H1 (cell line): ENCODE results near the gene ANXA3. TPM values are rescaled to one million over a fixed set of nuclear protein-coding genes. Genes with fewer than 3 reads are reported as not detected.
"Not testable (repeated sequence)": the region's sequence is repeated elsewhere in the genome, so short reads cannot be mapped to it uniquely, and the experiment has no call there.

Experiments
- CTCF ChIA-PET: fragments of 300-600 bp; sonication (Branson Sonifier 250); formaldehyde crosslinking; loops from one replicate; lab custom pipeline; 2021; ENCODE audit not compliant: partially characterized antibody; lab: Charles Lee
- POLR2A ChIA-PET: fragments of 300-600 bp; sonication (Branson Sonifier 250); formaldehyde crosslinking; loops from one replicate; lab custom pipeline; 2021; ENCODE audit warnings: inconsistent platforms; ENCODE audit not compliant: partially characterized antibody; lab: Charles Lee
- DNase-seq, 2 experiments: peaks; one replicate each; pipeline versions ENCODE4 v3.0.0 to v3.0.0-alpha.2; 2010 to 2022; ENCODE audit warnings: low spot score in 2 of 2, low read depth in 1 of 2, mixed read lengths in 1 of 2
- FAIRE-seq: peaks from 2 replicates; lab custom pipeline; 2011; peaks lifted over from hg19 to GRCh38; lab: Jason Lieb, UNC
- H2AFZ ChIP-seq: 2 replicates; pipeline ENCODE4 v1.8.1; 2012; ENCODE audit warnings: low read length, inconsistent platforms
- H2AK5ac ChIP-seq: 2 replicates; pipeline ENCODE4 v1.6.1; 2013; ENCODE audit warnings: low read depth, low read length
- H2BK120ac ChIP-seq: replicated peaks from 2 replicates; pipeline ENCODE3; 2013; ENCODE audit warnings: low read depth, low read length, inconsistent platforms
- H2BK12ac ChIP-seq: 2 replicates; pipeline ENCODE4 v1.6.1; 2013; ENCODE audit warnings: low read depth, low read length
- H2BK15ac ChIP-seq: 2 replicates; pipeline ENCODE4 v1.6.1; 2013; ENCODE audit warnings: low read length
- H2BK20ac ChIP-seq: 2 replicates; pipeline ENCODE4 v1.6.1; 2013; ENCODE audit warnings: low read length
- H2BK5ac ChIP-seq: 2 replicates; pipeline ENCODE4 v1.6.1; 2013; ENCODE audit warnings: low read depth, low read length
- H3K14ac ChIP-seq: 2 replicates; pipeline ENCODE4 v1.6.1; 2013; ENCODE audit warnings: inconsistent platforms; ENCODE audit not compliant: insufficient read length
- H3K18ac ChIP-seq: 2 replicates; pipeline ENCODE4 v1.6.1; 2013; ENCODE audit warnings: low read length; ENCODE audit errors: extremely low read depth
- H3K23ac ChIP-seq: 2 replicates; pipeline ENCODE4 v1.6.1; 2013; ENCODE audit warnings: inconsistent platforms; ENCODE audit not compliant: insufficient read length
- H3K23me2 ChIP-seq: 2 replicates; pipeline ENCODE4 v1.6.1; 2013; ENCODE audit warnings: low read depth, low read length
- H3K27ac ChIP-seq: 2 replicates; pipeline ENCODE4 v1.6.1; 2011; ENCODE audit warnings: low read depth, low read length, inconsistent platforms
- H3K27me3 ChIP-seq, 4 experiments: replicated peaks in 1 of 4; 1 replicate in 1 of 4; 2 replicates in 3 of 4; pipeline versions ENCODE4 v1.6.1 to v1.8.1; 2011 to 2013; ENCODE audit warnings: low read length in 3 of 4, mild to moderate bottlenecking in 3 of 4, inconsistent platforms in 2 of 4, mixed read lengths in 2 of 4, moderate library complexity in 1 of 4; ENCODE audit not compliant: control insufficient read depth in 3 of 4, insufficient read depth in 3 of 4; ENCODE audit errors: extremely low read depth in 1 of 4
- H3K36me3 ChIP-seq, 4 experiments: 2 replicates each; pipeline versions ENCODE4 v1.6.1 to v1.8.1; 2011 to 2013; ENCODE audit warnings: mild to moderate bottlenecking in 4 of 4, low read length in 3 of 4, moderate library complexity in 2 of 4, control low read depth in 1 of 4, inconsistent platforms in 1 of 4; ENCODE audit not compliant: insufficient read depth in 4 of 4, control insufficient read depth in 2 of 4
- H3K4ac ChIP-seq: replicated peaks from 2 replicates; pipeline ENCODE3; 2013; ENCODE audit warnings: low read length, low read depth, mixed read lengths, inconsistent platforms; ENCODE audit not compliant: insufficient read length
- H3K4me1 ChIP-seq, 4 experiments: replicated peaks in 1 of 4; 1 replicate in 1 of 4; 2 replicates in 3 of 4; pipeline versions ENCODE4 v1.6.1 to v1.8.1; 2011 to 2013; ENCODE audit warnings: low read length in 3 of 4, inconsistent platforms in 2 of 4, mixed read lengths in 1 of 4; ENCODE audit not compliant: insufficient read depth in 4 of 4, control insufficient read depth in 3 of 4
- H3K4me2 ChIP-seq, 2 experiments: 2 replicates each; pipeline versions ENCODE4 v1.6.1 to v1.8.1; 2011 to 2013; ENCODE audit warnings: low read depth in 2 of 2, low read length in 2 of 2, control low read depth in 1 of 2, inconsistent platforms in 1 of 2, mild to moderate bottlenecking in 1 of 2; ENCODE audit not compliant: insufficient read depth in 1 of 2
- H3K4me3 ChIP-seq, 4 experiments: fragments of 200-600, 300-600 bp in 1 of 4; sonication (generic), shearing (Covaris generic), sonication (Bioruptor Twin) in 1 of 4; 2 replicates each; pipeline versions ENCODE4 v1.5.1 to v1.8.1; 2011 to 2016; ENCODE audit warnings: low read length in 4 of 4, low read depth in 3 of 4, control low read depth in 2 of 4, inconsistent platforms in 2 of 4, mild to moderate bottlenecking in 2 of 4, mixed read lengths in 1 of 4, moderate library complexity in 1 of 4; ENCODE audit not compliant: insufficient read depth in 2 of 4; ENCODE audit errors: extremely low read depth in 1 of 4
- H3K56ac ChIP-seq: replicated peaks from 2 replicates; pipeline ENCODE3; 2013; ENCODE audit warnings: low read depth, mild to moderate bottlenecking, mixed read lengths, low read length, inconsistent platforms; ENCODE audit not compliant: insufficient read length
- H3K79me1 ChIP-seq: 2 replicates; pipeline ENCODE4 v1.6.1; 2013; ENCODE audit warnings: low read depth, low read length, control low read depth
- H3K79me2 ChIP-seq, 2 experiments: 2 replicates each; pipeline versions ENCODE4 v1.6.1 to v1.8.1; 2012 to 2013; ENCODE audit warnings: low read length in 2 of 2, mild to moderate bottlenecking in 2 of 2, inconsistent platforms in 1 of 2; ENCODE audit not compliant: insufficient read depth in 2 of 2, control insufficient read depth in 1 of 2
- H3K9ac ChIP-seq, 4 experiments: replicated peaks in 1 of 4; 1 replicate in 1 of 4; 2 replicates in 3 of 4; pipeline versions ENCODE4 v1.6.1 to v1.8.1; 2011 to 2013; ENCODE audit warnings: low read depth in 3 of 4, low read length in 3 of 4, control low read depth in 2 of 4, mild to moderate bottlenecking in 2 of 4, moderate library complexity in 2 of 4, inconsistent platforms in 1 of 4; ENCODE audit errors: extremely low read depth in 1 of 4
- H3K9me3 ChIP-seq, 2 experiments: 2 replicates each; pipeline versions ENCODE4 v1.6.1 to v1.8.1; 2012 to 2013; ENCODE audit warnings: mild to moderate bottlenecking in 2 of 2, moderate library complexity in 2 of 2, control low read depth in 1 of 2, inconsistent platforms in 1 of 2, low read depth in 1 of 2, low read length in 1 of 2, mixed read lengths in 1 of 2; ENCODE audit not compliant: insufficient read depth in 2 of 2
- H4K20me1 ChIP-seq, 2 experiments: replicated peaks in 1 of 2; 2 replicates each; pipeline versions ENCODE3 to v1.8.1; 2011 to 2013; ENCODE audit warnings: inconsistent platforms in 2 of 2, low read length in 2 of 2, mild to moderate bottlenecking in 1 of 2; ENCODE audit not compliant: insufficient read depth in 2 of 2, control insufficient read depth in 1 of 2
- H4K5ac ChIP-seq: 2 replicates; pipeline ENCODE4 v1.6.1; 2013; ENCODE audit warnings: low read length, low read depth, mixed read lengths, inconsistent platforms; ENCODE audit not compliant: insufficient read length
- H4K8ac ChIP-seq: 2 replicates; pipeline ENCODE4 v1.8.0; 2013; ENCODE audit warnings: mild to moderate bottlenecking, moderate library complexity, low read length, inconsistent platforms; ENCODE audit not compliant: insufficient read depth; ENCODE audit errors: extremely low read depth
- H4K91ac ChIP-seq: replicated peaks from 2 replicates; pipeline ENCODE3; 2013; ENCODE audit warnings: low read length, mixed read lengths, inconsistent platforms; ENCODE audit not compliant: insufficient read length
- ASH2L ChIP-seq: fragments of 200-600, 300-600 bp; sonication (generic); IDR thresholded peaks from one replicate; pipeline ENCODE4 v1.7.1; 2017; ENCODE audit warnings: low read length
- WGBS, 2 experiments: shearing (Covaris generic) in 1 of 2; methylation state at CpG; one replicate each; pipeline versions ENCODE4 v1.1.6 to v1.1.7; 2013 to 2015; ENCODE audit warnings: low lambda C conversion rate in 2 of 2, mixed read lengths in 2 of 2, inconsistent platforms in 1 of 2, low coverage in 1 of 2, missing lambda C conversion rate in 1 of 2; ENCODE audit not compliant: insufficient replicate concordance in 2 of 2, insufficient coverage in 1 of 2, insufficient read length in 1 of 2; ENCODE audit errors: extremely low coverage in 1 of 2, missing lambda C conversion rate in 1 of 2; 5-methylcytosine and 5-hydroxymethylcytosine counted together
- polyA plus RNA-seq, 7 experiments: library from polyadenylated mRNA; depleted of rRNA in 3 of 7; stranded (reverse) in 5 of 7; unstranded in 2 of 7; fragments of >200 nt in 5 of 7; fragments of 200-250 nt in 2 of 7; gene quantifications; 1 replicate in 5 of 7; 2 replicates in 1 of 7; 4 replicates in 1 of 7; pipeline versions ENCODE4 v1.2.1 to v1.2.3, GENCODE V29; 2011 to 2013; ENCODE audit warnings: missing spikeins in 2 of 7, mixed read lengths in 2 of 7
- total RNA-seq: library from RNA; stranded (reverse); fragmentation: NEBNext Ultra II Directional; extraction: Animal tissue kit (Norgen Biotek cat#: 25700); gene quantifications from 2 replicates; pipeline ENCODE4 v1.2.1, GENCODE V29; 2021

The ANXA3 gene
- total and polyA plus RNA-seq, 2 of the 8 experiments (the other 6 are each of a cell fraction or from before 2014, with no cell fraction given), result 10.3 to 27.3 TPM

GRCh38 chr4:78506260-78506659 lies 45.3 kb upstream of the ANXA3 start:
- H3K23ac ChIP-seq, H3K4ac ChIP-seq, H3K23me2 ChIP-seq, H3K27ac ChIP-seq, H3K4me1 ChIP-seq, H3K9me3 ChIP-seq, H2BK20ac ChIP-seq, H2BK12ac ChIP-seq, H2BK5ac ChIP-seq, FAIRE-seq, H3K79me1 ChIP-seq, H3K14ac ChIP-seq, H3K56ac ChIP-seq, H2BK15ac ChIP-seq, H4K91ac ChIP-seq, H3K27me3 ChIP-seq, H3K18ac ChIP-seq, H4K8ac ChIP-seq, H2AK5ac ChIP-seq, H4K5ac ChIP-seq, H2AFZ ChIP-seq, H3K4me2 ChIP-seq, H3K79me2 ChIP-seq, H4K20me1 ChIP-seq, H2BK120ac ChIP-seq, H3K9ac ChIP-seq, H3K4me3 ChIP-seq: not testable (repeated sequence)
- POLR2A ChIA-PET, result interaction anchor here (0.7 to 1.7 kb wide), 3 partner anchors 8 to 136 kb away, joined by 3 to 4 read pairs (median 3); partner anchors contain the start of gene ANXA3
- peaks cover 8 to 40% (median 34%) of the 10 kb centered on the region in 4 experiments; a peak in 7 of 8 replicates for H3K36me3 ChIP-seq
- WGBS, 2 experiments, result 61% methylated on average over 10 of the region's 10 CpGs; no CpG with 5 or more reads in 1 of the 2 experiments
- peak; percentile 3 to 50 for DNase-seq
- CTCF ChIA-PET, result interaction anchor here (0.6 to 2.4 kb wide), 4 partner anchors 10 to 546 kb away, joined by 3 to 10 read pairs (median 4); no protein-coding TSS in a partner anchor
- peak; percentile 29 for TF ChIP-seq ASH2L
